ENCODE data around the gene DLGAP1.

Gene DLGAP1

GRCh38 chr18:3967359-3968180 lies 487.5 kb downstream of the DLGAP1 start:
- H3K36me3 ChIP-seq (ENCODE audit: control insufficient read depth in 1 of 2, insufficient read depth in 2 of 2, low read length in 2 of 2): no peaks in the 10 kb centered on the region
- H3K9ac ChIP-seq (ENCODE audit: low read depth in 1 of 2, low read length in 2 of 2): no peak overlapping the region
- no peaks in the 10 kb centered on the region for H3K9me3 ChIP-seq (ENCODE audit: control insufficient read depth in 1 of 2, low read length in 2 of 2)
- H3K4me3 ChIP-seq (ENCODE audit: low read depth in 1 of 2, low read length in 2 of 2): no peak overlapping the region
- no peaks in the 10 kb centered on the region for H3K4me1 ChIP-seq (ENCODE audit: control insufficient read depth in 1 of 2, insufficient read depth in 2 of 2, low read length in 2 of 2)
- H3K27ac ChIP-seq (ENCODE audit: low read depth, low read length): no peak overlapping the region
- no peaks in the 10 kb centered on the region for H3K27me3 ChIP-seq (ENCODE audit: control insufficient read depth in 1 of 2, insufficient read depth in 2 of 2, low read length in 2 of 2)

GRCh38 chr18:3966642-3967358 lies 488.3 kb downstream of the DLGAP1 start:
- Histone ChIP-seq H3K9ac (ENCODE audit: low read depth in 1 of 2, low read length in 2 of 2) (no peak overlapping the region), H3K4me1 (ENCODE audit: control insufficient read depth in 1 of 2, insufficient read depth in 2 of 2, low read length in 2 of 2) (no peaks in the 10 kb centered on the region), H3K4me3 (ENCODE audit: low read depth in 1 of 2, low read length in 2 of 2) (no peak overlapping the region), H3K27me3 (ENCODE audit: control insufficient read depth in 1 of 2, insufficient read depth in 2 of 2, low read length in 2 of 2) (no peaks in the 10 kb centered on the region), H3K27ac (ENCODE audit: low read depth, low read length) (no peak overlapping the region), H3K36me3 (ENCODE audit: control insufficient read depth in 1 of 2, insufficient read depth in 2 of 2, low read length in 2 of 2) (no peaks in the 10 kb centered on the region), H3K9me3 (ENCODE audit: control insufficient read depth in 1 of 2, low read length in 2 of 2) (no peaks in the 10 kb centered on the region)

DNA sequence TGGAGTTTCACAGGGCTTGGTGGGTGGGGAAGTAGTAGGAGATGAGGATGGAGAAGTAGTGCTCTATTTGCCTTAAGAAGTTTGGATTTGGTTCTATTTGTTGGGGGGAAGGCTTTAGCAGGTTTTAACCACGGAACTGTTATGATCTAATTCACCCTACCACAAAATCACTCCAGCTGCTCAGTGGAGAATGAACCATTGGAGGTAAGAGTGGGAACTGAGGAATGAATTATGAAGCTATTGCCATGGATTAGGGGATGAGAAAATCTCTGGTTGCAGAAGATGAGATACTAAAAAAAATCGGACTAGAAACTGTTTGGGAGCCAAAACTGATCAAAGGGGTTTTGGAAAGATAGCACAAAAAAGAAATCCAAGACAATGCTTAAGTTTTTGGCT lies 488.9 kb downstream of the DLGAP1 start:
- H3K27me3 ChIP-seq (ENCODE audit: control insufficient read depth in 1 of 2, insufficient read depth in 2 of 2, low read length in 2 of 2): no peaks in the 10 kb centered on the region
- H3K4me1 ChIP-seq (ENCODE audit: control insufficient read depth in 1 of 2, insufficient read depth in 2 of 2, low read length in 2 of 2): no peaks in the 10 kb centered on the region
- H3K27ac ChIP-seq (ENCODE audit: low read depth, low read length): no peak overlapping the region
- no peak overlapping the region for H3K9ac ChIP-seq (ENCODE audit: low read depth in 1 of 2, low read length in 2 of 2)
- H3K4me3 ChIP-seq (ENCODE audit: low read depth in 1 of 2, low read length in 2 of 2): no peak overlapping the region
- no peaks in the 10 kb centered on the region for H3K36me3 ChIP-seq (ENCODE audit: control insufficient read depth in 1 of 2, insufficient read depth in 2 of 2, low read length in 2 of 2)
- H3K9me3 ChIP-seq (ENCODE audit: control insufficient read depth in 1 of 2, low read length in 2 of 2): no peaks in the 10 kb centered on the region

DNA sequence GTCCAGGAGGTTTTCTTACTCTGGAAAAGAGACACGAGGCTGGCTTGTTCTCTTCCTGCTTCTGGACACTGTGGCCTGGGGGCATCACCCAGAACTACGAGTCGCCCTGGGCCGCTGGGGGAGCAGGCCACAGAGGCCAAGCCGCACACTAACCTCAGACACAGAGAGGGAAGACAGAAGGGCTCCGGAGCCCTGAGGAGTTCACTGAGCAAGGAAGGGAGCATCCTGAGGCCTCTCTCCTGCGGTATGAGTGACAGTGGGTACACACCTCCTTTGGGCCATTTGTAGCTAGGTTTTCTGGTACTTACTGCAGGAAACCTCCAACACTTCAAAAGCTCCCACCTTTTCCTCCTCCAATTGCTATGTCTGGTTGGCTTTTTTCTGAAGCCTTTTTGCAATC lies 494.1 kb downstream of the DLGAP1 start:
- no peaks in the 10 kb centered on the region for H3K36me3 ChIP-seq (ENCODE audit: control insufficient read depth in 1 of 2, insufficient read depth in 2 of 2, low read length in 2 of 2)
- no peak overlapping the region for H3K27ac ChIP-seq (ENCODE audit: low read depth, low read length)
- H3K4me3 ChIP-seq (ENCODE audit: low read depth in 1 of 2, low read length in 2 of 2): no peak overlapping the region
- H3K9me3 ChIP-seq (ENCODE audit: control insufficient read depth in 1 of 2, low read length in 2 of 2): no peaks in the 10 kb centered on the region
- H3K27me3 ChIP-seq (ENCODE audit: control insufficient read depth in 1 of 2, insufficient read depth in 2 of 2, low read length in 2 of 2): no peaks in the 10 kb centered on the region
- H3K9ac ChIP-seq (ENCODE audit: low read depth in 1 of 2, low read length in 2 of 2): no peak overlapping the region
- no peaks in the 10 kb centered on the region for H3K4me1 ChIP-seq (ENCODE audit: control insufficient read depth in 1 of 2, insufficient read depth in 2 of 2, low read length in 2 of 2)

- Histone ChIP-seq H3K27me3 (ENCODE audit: control insufficient read depth in 1 of 2, insufficient read depth in 2 of 2, low read length in 2 of 2) (no peaks in the 10 kb centered on the region), H3K9ac (ENCODE audit: low read depth in 1 of 2, low read length in 2 of 2) (no peak overlapping the region), H3K9me3 (ENCODE audit: control insufficient read depth in 1 of 2, low read length in 2 of 2) (no peaks in the 10 kb centered on the region), H3K36me3 (ENCODE audit: control insufficient read depth in 1 of 2, insufficient read depth in 2 of 2, low read length in 2 of 2) (no peaks in the 10 kb centered on the region), H3K27ac (ENCODE audit: low read depth, low read length) (no peak overlapping the region), H3K4me1 (ENCODE audit: control insufficient read depth in 1 of 2, insufficient read depth in 2 of 2, low read length in 2 of 2) (no peaks in the 10 kb centered on the region), H3K4me3 (ENCODE audit: low read depth in 1 of 2, low read length in 2 of 2) (no peak overlapping the region)
Observed at GRCh38 chr18:3960142-3960541, 495.0 kb downstream of the DLGAP1 start.

DNA sequence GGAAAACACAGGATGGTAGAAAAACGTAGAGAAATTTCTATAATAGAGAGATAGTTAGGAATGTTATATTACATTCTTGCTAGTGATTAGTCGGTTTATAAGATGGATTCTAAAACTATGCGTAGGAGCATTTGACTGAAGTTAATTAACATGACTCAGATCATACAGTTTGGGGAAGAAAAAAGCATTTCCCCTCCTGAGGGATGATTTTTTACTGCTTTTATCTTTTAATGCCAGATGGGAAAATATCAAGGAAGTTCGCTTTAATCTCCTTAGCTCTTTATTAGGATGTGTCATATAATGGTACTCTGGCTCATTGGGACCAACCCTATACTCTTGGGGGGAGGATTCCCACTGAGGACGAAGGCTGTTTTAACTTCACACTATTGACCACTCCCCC lies 503.1 kb downstream of the DLGAP1 start:
- no peaks in the 10 kb centered on the region for H3K36me3 ChIP-seq (ENCODE audit: control insufficient read depth in 1 of 2, insufficient read depth in 2 of 2, low read length in 2 of 2)
- H3K4me1 ChIP-seq (ENCODE audit: control insufficient read depth in 1 of 2, insufficient read depth in 2 of 2, low read length in 2 of 2): no peaks in the 10 kb centered on the region
- no peak overlapping the region for H3K9ac ChIP-seq (ENCODE audit: low read depth in 1 of 2, low read length in 2 of 2)
- H3K27me3 ChIP-seq (ENCODE audit: control insufficient read depth in 1 of 2, insufficient read depth in 2 of 2, low read length in 2 of 2): no peaks in the 10 kb centered on the region
- no peak overlapping the region for H3K4me3 ChIP-seq (ENCODE audit: low read depth in 1 of 2, low read length in 2 of 2)
- no peak overlapping the region for H3K27ac ChIP-seq (ENCODE audit: low read depth, low read length)
- no peaks in the 10 kb centered on the region for H3K9me3 ChIP-seq (ENCODE audit: control insufficient read depth in 1 of 2, low read length in 2 of 2)

GRCh38 chr18:3950668-3951404 lies 504.3 kb downstream of the DLGAP1 start:
- Histone ChIP-seq H3K9ac (ENCODE audit: low read depth in 1 of 2, low read length in 2 of 2) (no peak overlapping the region), H3K36me3 (ENCODE audit: control insufficient read depth in 1 of 2, insufficient read depth in 2 of 2, low read length in 2 of 2) (no peaks in the 10 kb centered on the region), H3K27me3 (ENCODE audit: control insufficient read depth in 1 of 2, insufficient read depth in 2 of 2, low read length in 2 of 2) (no peaks in the 10 kb centered on the region), H3K4me1 (ENCODE audit: control insufficient read depth in 1 of 2, insufficient read depth in 2 of 2, low read length in 2 of 2) (no peaks in the 10 kb centered on the region), H3K9me3 (ENCODE audit: control insufficient read depth in 1 of 2, low read length in 2 of 2) (no peaks in the 10 kb centered on the region), H3K4me3 (ENCODE audit: low read depth in 1 of 2, low read length in 2 of 2) (no peak overlapping the region), H3K27ac (ENCODE audit: low read depth, low read length) (no peak overlapping the region)

DNA sequence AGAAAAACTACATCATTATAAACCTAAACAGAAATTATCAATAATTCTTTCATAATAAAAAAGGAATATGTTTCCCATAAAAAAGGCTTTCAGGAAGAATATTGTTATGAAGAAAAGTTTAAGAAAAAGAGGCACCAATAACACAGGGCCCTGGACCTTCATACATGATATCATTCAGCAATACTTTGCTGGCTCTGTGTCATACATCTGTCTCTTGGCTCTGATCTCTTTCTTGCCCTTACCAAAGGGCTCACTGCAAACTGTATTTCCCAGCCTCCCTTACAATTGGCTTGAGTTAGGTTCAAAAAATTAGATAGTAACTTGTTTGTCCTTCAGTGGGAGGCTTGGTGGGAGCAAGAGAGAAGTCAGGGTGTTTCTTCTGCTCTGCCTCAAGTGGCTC lies 506.1 kb downstream of the DLGAP1 start:
- Histone ChIP-seq H3K27me3 (ENCODE audit: control insufficient read depth in 1 of 2, insufficient read depth in 2 of 2, low read length in 2 of 2) (no peaks in the 10 kb centered on the region), H3K27ac (ENCODE audit: low read depth, low read length) (no peak overlapping the region), H3K9ac (ENCODE audit: low read depth in 1 of 2, low read length in 2 of 2) (no peak overlapping the region), H3K4me3 (ENCODE audit: low read depth in 1 of 2, low read length in 2 of 2) (no peak overlapping the region), H3K9me3 (ENCODE audit: control insufficient read depth in 1 of 2, low read length in 2 of 2) (no peaks in the 10 kb centered on the region), H3K4me1 (ENCODE audit: control insufficient read depth in 1 of 2, insufficient read depth in 2 of 2, low read length in 2 of 2) (no peaks in the 10 kb centered on the region), H3K36me3 (ENCODE audit: control insufficient read depth in 1 of 2, insufficient read depth in 2 of 2, low read length in 2 of 2) (no peaks in the 10 kb centered on the region)

GRCh38 chr18:3947383-3947782 lies 507.7 kb downstream of the DLGAP1 start:
- H3K9me3 ChIP-seq (ENCODE audit: control insufficient read depth in 1 of 2, low read length in 2 of 2): no peaks in the 10 kb centered on the region
- H3K36me3 ChIP-seq (ENCODE audit: control insufficient read depth in 1 of 2, insufficient read depth in 2 of 2, low read length in 2 of 2): no peaks in the 10 kb centered on the region
- no peaks in the 10 kb centered on the region for H3K4me1 ChIP-seq (ENCODE audit: control insufficient read depth in 1 of 2, insufficient read depth in 2 of 2, low read length in 2 of 2)
- H3K4me3 ChIP-seq (ENCODE audit: low read depth in 1 of 2, low read length in 2 of 2): no peak overlapping the region
- H3K27ac ChIP-seq (ENCODE audit: low read depth, low read length): no peak overlapping the region
- H3K27me3 ChIP-seq (ENCODE audit: control insufficient read depth in 1 of 2, insufficient read depth in 2 of 2, low read length in 2 of 2): no peaks in the 10 kb centered on the region
- no peak overlapping the region for H3K9ac ChIP-seq (ENCODE audit: low read depth in 1 of 2, low read length in 2 of 2)

DNA sequence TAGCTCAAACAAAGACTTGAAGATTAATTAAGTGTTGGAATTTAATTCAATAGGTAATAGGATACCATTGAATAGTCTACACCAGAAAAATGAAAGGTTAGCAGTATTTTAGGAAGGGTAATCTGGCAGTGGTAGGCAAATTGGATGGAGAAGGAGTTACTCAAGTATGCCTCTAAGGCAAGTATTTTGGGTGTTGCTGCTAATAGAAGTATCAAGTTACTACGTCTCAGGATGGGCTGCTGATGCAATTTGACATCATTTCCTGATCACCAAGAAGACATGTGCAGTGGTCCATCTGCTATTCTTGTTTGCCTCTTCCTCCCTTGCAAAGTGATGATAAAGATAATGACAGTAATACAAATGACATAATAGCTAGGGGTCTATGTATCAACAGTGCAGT lies 519.8 kb downstream of the DLGAP1 start:
- H3K4me1 ChIP-seq (ENCODE audit: control insufficient read depth in 1 of 2, insufficient read depth in 2 of 2, low read length in 2 of 2): no peaks in the 10 kb centered on the region
- no peak overlapping the region for H3K4me3 ChIP-seq (ENCODE audit: low read depth in 1 of 2, low read length in 2 of 2)
- H3K27me3 ChIP-seq (ENCODE audit: control insufficient read depth in 1 of 2, insufficient read depth in 2 of 2, low read length in 2 of 2): no peaks in the 10 kb centered on the region

More for the DNA sequence above, 519.8 kb downstream of the DLGAP1 start:
- Histone ChIP-seq H3K27ac (ENCODE audit: low read depth, low read length) (no peak overlapping the region), H3K9ac (ENCODE audit: low read depth in 1 of 2, low read length in 2 of 2) (no peak overlapping the region), H3K36me3 (ENCODE audit: control insufficient read depth in 1 of 2, insufficient read depth in 2 of 2, low read length in 2 of 2) (no peaks in the 10 kb centered on the region), H3K9me3 (ENCODE audit: control insufficient read depth in 1 of 2, low read length in 2 of 2) (no peaks in the 10 kb centered on the region)

All from duodenal mucosa (tissue), 2 donors.